ENCODE measurements around the gene ABCB4. TPM values are rescaled to one million over a fixed set of nuclear protein-coding genes. Genes with fewer than 3 reads are reported as not detected.

Gene ABCB4
- polyA plus RNA-seq, 1 donor (not counting 4 experiments of a cell fraction or from before 2014, with no cell fraction given) = not detected

- no peaks in the 10 kb centered on the region for H3K79me2 ChIP-seq (ENCODE audit: control insufficient read depth, insufficient read depth, low read length)
- FAIRE-seq = no peak
- no peak for DNase-seq (ENCODE audit: low read depth, low spot score)
- H3K27me3 ChIP-seq (ENCODE audit: control insufficient read depth, extremely low read depth, insufficient read depth, low read length) = no peaks in the 10 kb centered on the region
- no peak overlapping the region for H3K4me3 ChIP-seq (ENCODE audit: control insufficient read depth in 2 of 3, extremely low read depth in 1 of 3, insufficient read depth in 2 of 3, low read depth in 1 of 3, low read length in 3 of 3)
- dilution Hi-C loops (cut with MboI; ENCODE audit: extremely low pct_ligation_motif_present, low sequenced_read_pairs) = no loop called here
- TF ChIP-seq CTCF (optimal IDR thresholded peaks at IDR 0.05 in 1 of 3, IDR thresholded peaks at IDR 0.05 in 1 of 3, conservative IDR thresholded peaks at IDR 0.05 in 1 of 3; ENCODE audit: extremely low read depth in 1 of 3, insufficient read depth in 2 of 3, low read length in 3 of 3) (no peak), EZH2 (IDR thresholded peaks at IDR 0.05; ENCODE audit: low read length) (no peak)
- no peaks in the 10 kb centered on the region for H3K9me3 ChIP-seq (ENCODE audit: control insufficient read depth, low read depth, low read length)
- no peak overlapping the region for H2AFZ ChIP-seq (ENCODE audit: control insufficient read depth, low read length)
- no peak overlapping the region for H3K9ac ChIP-seq (ENCODE audit: control insufficient read depth, extremely low read depth, insufficient read depth, low read length)
- H3K4me1 ChIP-seq (ENCODE audit: control insufficient read depth, extremely low read depth, insufficient read depth, low read length) = no peaks in the 10 kb centered on the region
- no peaks in the 10 kb centered on the region for H4K20me1 ChIP-seq (ENCODE audit: control insufficient read depth, extremely low read depth, insufficient read depth, low read length)
- no peaks in the 10 kb centered on the region for H3K9me1 ChIP-seq (ENCODE audit: control insufficient read depth, extremely low read depth, insufficient read depth, low read length)
- no peaks in the 10 kb centered on the region for H3K36me3 ChIP-seq (ENCODE audit: control insufficient read depth in 2 of 2, extremely low read depth in 1 of 2, insufficient read depth in 2 of 2, low read length in 2 of 2)
- H3K4me2 ChIP-seq (ENCODE audit: control insufficient read depth, extremely low read depth, insufficient read depth, low read depth, low read length) = no peak overlapping the region
- no peak overlapping the region for H3K27ac ChIP-seq (ENCODE audit: control insufficient read depth, insufficient read depth, low read length)
Observed at GRCh38 chr7:87404674-87405073, 70.8 kb downstream of the ABCB4 start.

- Histone ChIP-seq H3K9me1 (ENCODE audit: control insufficient read depth, extremely low read depth, insufficient read depth, low read length) (no peaks in the 10 kb centered on the region), H3K79me2 (ENCODE audit: control insufficient read depth, insufficient read depth, low read length) (no peaks in the 10 kb centered on the region), H3K4me3 (ENCODE audit: control insufficient read depth in 2 of 3, extremely low read depth in 1 of 3, insufficient read depth in 2 of 3, low read depth in 1 of 3, low read length in 3 of 3) (no peak overlapping the region), H3K4me2 (ENCODE audit: control insufficient read depth, extremely low read depth, insufficient read depth, low read depth, low read length) (no peak overlapping the region), H3K4me1 (ENCODE audit: control insufficient read depth, extremely low read depth, insufficient read depth, low read length) (peaks cover 13% of the 10 kb centered on the region), H3K9me3 (ENCODE audit: control insufficient read depth, low read depth, low read length) (no peaks in the 10 kb centered on the region), H2AFZ (ENCODE audit: control insufficient read depth, low read length) (no peak overlapping the region), H3K36me3 (ENCODE audit: control insufficient read depth in 2 of 2, extremely low read depth in 1 of 2, insufficient read depth in 2 of 2, low read length in 2 of 2) (no peaks in the 10 kb centered on the region), H4K20me1 (ENCODE audit: control insufficient read depth, extremely low read depth, insufficient read depth, low read length) (no peaks in the 10 kb centered on the region), H3K27ac (ENCODE audit: control insufficient read depth, insufficient read depth, low read length) (no peak overlapping the region), H3K27me3 (ENCODE audit: control insufficient read depth, extremely low read depth, insufficient read depth, low read length) (no peaks in the 10 kb centered on the region), H3K9ac (ENCODE audit: control insufficient read depth, extremely low read depth, insufficient read depth, low read length) (no peak overlapping the region)
- dilution Hi-C loops (cut with MboI; ENCODE audit: extremely low pct_ligation_motif_present, low sequenced_read_pairs) = no loop called here
- FAIRE-seq = peak; percentile 69
- DNase-seq (ENCODE audit: low read depth, low spot score) = peak; percentile 33
- no peak for TF ChIP-seq EZH2 (IDR thresholded peaks at IDR 0.05; ENCODE audit: low read length)
Observed at GRCh38 chr7:87398446-87398845, 77.0 kb downstream of the ABCB4 start.

- Histone ChIP-seq H3K36me3 (ENCODE audit: control insufficient read depth in 2 of 2, extremely low read depth in 1 of 2, insufficient read depth in 2 of 2, low read length in 2 of 2) (no peaks in the 10 kb centered on the region), H3K4me3 (ENCODE audit: control insufficient read depth in 2 of 3, extremely low read depth in 1 of 3, insufficient read depth in 2 of 3, low read depth in 1 of 3, low read length in 3 of 3) (no peak overlapping the region), H2AFZ (ENCODE audit: control insufficient read depth, low read length) (no peak overlapping the region), H3K9me1 (ENCODE audit: control insufficient read depth, extremely low read depth, insufficient read depth, low read length) (no peaks in the 10 kb centered on the region), H3K27me3 (ENCODE audit: control insufficient read depth, extremely low read depth, insufficient read depth, low read length) (no peaks in the 10 kb centered on the region), H3K9ac (ENCODE audit: control insufficient read depth, extremely low read depth, insufficient read depth, low read length) (no peak overlapping the region), H3K4me1 (ENCODE audit: control insufficient read depth, extremely low read depth, insufficient read depth, low read length) (peaks cover 13% of the 10 kb centered on the region), H3K9me3 (ENCODE audit: control insufficient read depth, low read depth, low read length) (no peaks in the 10 kb centered on the region), H3K4me2 (ENCODE audit: control insufficient read depth, extremely low read depth, insufficient read depth, low read depth, low read length) (no peak overlapping the region), H3K79me2 (ENCODE audit: control insufficient read depth, insufficient read depth, low read length) (no peaks in the 10 kb centered on the region), H3K27ac (ENCODE audit: control insufficient read depth, insufficient read depth, low read length) (no peak overlapping the region), H4K20me1 (ENCODE audit: control insufficient read depth, extremely low read depth, insufficient read depth, low read length) (no peaks in the 10 kb centered on the region)
- DNase-seq (ENCODE audit: low read depth, low spot score) = no peak
- TF ChIP-seq CTCF (optimal IDR thresholded peaks at IDR 0.05 in 1 of 3, IDR thresholded peaks at IDR 0.05 in 1 of 3, conservative IDR thresholded peaks at IDR 0.05 in 1 of 3; ENCODE audit: extremely low read depth in 1 of 3, insufficient read depth in 2 of 3, low read length in 3 of 3) (no peak), EZH2 (IDR thresholded peaks at IDR 0.05; ENCODE audit: low read length) (no peak)
- no peak for FAIRE-seq
- dilution Hi-C loops (cut with MboI; ENCODE audit: extremely low pct_ligation_motif_present, low sequenced_read_pairs) = no loop called here
Observed at GRCh38 chr7:87395442-87396020, 79.9 kb downstream of the ABCB4 start.

Data from keratinocyte (primary cell).